NCI-H1092 treated with DMSO at 0.1 percent for 48 hours (cell line): Measurements from ENCODE around the gene TRIM32.

Experiments used
- DNase-seq: peaks from one replicate; lab custom pipeline; 2025; lab: John Stamatoyannopoulos, UW

TRIM32 gene

GRCh38 chr9:116705531-116705930, 18.4 kb downstream of the TRIM32 start:
- DNase-seq = no peak

DNA sequence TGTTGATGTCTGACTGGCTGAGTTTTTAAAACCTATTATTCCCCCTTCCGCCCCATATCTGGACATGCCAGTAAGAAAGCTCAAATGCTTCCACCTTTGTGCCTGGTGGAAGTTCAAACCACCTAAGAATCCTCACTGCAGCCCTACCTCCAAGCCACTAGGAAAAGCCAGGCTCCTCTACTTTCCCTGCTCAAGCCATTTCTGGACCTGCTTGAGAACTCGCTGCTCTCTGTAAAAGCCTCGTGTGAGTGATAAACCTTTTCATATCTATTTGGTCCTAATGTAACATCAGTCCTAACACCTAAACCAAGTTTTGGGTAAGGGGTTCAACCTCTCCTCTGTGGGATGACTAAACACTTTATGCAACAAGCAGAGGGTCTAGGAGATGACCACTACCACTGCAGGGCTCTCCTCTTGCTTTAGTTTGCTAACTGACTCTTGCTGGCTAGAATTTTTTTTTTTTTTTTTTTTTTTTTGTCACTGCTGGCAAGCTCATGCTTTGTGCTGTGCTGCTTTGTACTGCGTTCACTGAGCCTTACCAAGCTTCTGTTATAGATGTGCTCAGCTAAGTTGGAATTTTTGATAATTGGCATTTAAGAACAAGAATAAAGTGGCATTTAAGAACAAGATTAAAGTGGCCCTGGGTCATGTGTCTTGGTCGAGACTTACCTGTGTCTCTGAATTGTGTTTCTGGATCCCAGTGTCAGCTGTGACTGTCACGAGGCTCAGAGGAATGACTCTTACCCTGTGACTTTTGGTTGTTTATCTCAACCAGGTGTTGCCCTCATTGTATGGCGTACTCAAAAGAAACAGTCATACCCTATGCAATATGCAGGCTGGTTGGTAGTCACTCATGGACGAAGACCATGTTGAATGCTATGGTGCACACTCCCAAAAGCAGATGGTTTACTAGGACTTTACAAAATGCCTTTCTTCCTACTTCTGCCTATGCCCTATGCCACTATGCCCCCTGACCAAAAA, 19.5 kb downstream of the TRIM32 start:
- no peak for DNase-seq

DNA sequence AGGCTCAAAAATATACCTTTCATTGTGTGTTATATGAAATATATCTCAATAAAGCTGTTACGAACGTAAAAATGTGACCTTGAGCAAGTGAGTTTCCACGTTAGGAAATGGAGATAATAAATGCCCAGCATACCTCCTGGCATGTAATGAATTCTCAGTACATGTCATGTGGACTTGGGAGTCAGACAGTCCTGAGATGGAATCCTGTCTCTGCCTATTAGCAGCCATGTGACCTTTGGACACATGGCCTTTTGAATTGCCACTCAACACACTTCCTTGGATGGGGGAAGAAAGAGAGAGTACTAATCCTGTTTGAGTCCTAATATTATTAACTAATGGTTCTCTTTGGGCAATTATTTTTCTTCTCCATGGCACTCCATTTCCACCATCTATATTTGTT, 25.7 kb downstream of the TRIM32 start:
- no peak for DNase-seq

- peak; percentile 8 for DNase-seq
Observed at GRCh38 chr9:116713271-116713670, 26.2 kb downstream of the TRIM32 start.

DNA sequence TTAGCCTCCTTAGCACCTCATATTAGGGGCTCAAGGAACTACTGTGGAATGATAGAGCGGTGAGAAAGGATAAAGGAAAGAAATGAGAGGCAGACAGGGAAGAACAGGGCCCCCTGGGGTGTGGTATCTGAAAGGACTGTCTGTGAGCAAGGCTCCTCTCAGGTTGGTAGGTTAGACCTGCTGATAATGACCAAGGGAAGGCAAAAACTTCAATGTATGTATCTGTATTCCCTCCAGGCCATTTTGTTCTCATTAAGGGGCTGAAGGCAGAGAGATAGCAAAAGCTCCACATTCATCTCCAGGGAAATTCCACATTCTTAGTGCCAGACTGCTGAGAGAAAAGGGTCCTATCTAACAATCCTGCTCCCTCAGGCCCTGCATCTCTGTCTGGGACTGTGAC, 28.6 kb downstream of the TRIM32 start:
- DNase-seq = no peak

DNA sequence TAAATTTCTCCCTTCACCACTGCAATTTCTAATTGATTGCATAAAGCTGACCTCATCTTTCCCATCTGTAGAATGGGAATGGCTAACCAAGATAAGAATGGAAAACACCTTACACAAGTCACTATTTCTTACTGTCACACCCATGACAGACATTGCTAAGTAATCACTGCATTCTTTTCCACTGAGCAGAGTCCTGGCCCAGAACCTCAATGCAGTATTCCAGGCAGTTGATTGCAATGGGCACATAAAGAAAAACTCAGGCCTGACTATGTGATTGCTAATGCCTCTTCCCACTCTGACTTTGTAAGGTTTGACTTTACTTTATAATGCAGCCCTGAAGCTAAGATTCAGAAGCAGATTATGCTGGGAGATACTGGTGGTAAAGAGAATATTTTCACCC, 29.3 kb downstream of the TRIM32 start:
- no peak for DNase-seq

DNA sequence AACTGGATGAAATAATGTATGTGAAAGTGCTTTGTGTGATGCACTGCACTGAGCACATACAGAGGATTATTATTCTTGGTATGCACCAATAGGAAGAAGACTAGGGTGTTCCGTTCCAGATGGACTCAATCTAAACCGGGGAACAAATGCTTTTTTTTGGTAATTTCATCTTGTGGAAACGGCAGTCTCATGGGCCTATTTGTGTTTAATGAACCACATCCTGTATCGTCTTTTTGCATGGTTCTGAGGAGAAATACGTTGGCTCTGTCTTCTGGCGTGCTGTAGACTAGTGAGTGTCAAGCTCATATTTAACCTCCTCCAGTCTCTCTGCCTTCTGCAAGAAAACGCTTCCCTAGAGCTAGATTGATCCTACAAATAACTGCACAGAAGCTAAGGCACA, 30.0 kb downstream of the TRIM32 start:
- DNase-seq = no peak

GRCh38 chr9:116718111-116718510, 31.0 kb downstream of the TRIM32 start:
- no peak for DNase-seq

DNA sequence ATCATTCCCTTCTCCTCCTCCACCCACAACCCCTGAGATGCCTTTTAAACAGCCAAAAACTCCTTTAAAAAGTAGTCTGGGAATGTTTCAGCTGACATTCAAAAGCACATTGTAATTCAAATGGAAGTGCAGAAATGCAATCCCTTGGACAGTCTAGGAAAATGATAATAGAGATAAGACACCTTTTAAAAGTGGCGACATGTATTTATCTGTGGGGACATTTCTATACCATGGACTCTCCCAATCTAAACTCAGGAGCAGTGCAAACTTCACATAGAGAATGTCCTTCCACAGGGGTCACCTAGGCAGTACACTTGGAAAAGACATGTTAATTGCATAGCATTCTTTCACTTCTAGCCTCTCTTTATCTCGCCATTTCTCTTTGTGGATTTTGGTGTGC, 33.0 kb downstream of the TRIM32 start:
- DNase-seq = no peak

DNA sequence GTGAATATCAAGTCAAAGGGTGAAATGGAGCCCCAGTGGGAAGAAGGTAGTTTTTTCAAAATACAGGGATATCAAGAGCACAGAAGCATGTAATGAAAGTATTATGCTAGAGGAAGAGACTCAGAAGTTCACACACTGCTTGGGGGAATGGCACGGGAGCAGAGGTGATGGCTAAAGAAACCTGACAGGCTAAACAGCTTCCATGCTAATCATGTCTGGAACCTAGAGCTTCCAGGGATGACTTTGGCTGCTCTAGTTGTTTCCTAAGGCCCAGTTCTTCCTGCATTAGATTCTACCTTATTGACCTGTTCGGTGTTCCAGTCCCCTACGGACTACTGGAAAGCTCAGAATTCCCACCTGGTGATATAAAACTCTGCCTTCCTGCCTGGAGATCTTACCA, 34.3 kb downstream of the TRIM32 start:
- no peak for DNase-seq

GRCh38 chr9:116721944-116722343, 34.8 kb downstream of the TRIM32 start:
- DNase-seq = no peak

GRCh38 chr9:116724123-116724522, 37.0 kb downstream of the TRIM32 start:
- no peak for DNase-seq

GRCh38 chr9:116726602-116727001, 39.5 kb downstream of the TRIM32 start:
- DNase-seq = no peak

DNA sequence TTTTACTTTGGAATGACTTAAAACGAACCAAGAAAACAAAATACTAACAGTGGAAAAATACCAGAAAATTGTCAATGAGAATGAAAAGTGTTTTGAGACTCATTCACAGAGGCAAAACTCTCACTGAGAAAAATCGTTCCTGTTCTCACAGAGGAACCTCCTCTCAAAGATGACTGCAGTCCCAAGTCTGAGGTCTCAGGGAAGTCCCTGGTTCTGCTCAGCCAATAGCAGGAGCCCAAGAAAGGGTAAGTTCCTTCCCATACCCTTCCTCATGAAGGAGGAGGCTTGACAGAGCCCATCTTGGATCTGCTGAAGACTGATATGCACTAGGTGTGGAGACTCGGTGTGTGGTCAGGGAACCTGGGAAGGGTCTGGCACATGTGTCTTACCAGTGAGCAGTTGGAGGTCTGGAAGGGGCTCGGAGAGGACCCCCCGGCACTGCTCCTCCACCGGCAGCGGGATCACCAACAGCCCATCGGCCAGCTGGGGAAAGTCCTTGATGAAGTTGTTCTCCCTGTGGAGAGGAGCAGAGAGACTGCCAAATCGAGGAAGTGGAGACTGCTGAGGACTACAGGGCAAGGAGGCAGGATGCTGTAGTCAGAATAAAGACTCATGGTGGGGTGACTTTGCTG, 46.0 kb downstream of the TRIM32 start:
- DNase-seq = no peak

DNA sequence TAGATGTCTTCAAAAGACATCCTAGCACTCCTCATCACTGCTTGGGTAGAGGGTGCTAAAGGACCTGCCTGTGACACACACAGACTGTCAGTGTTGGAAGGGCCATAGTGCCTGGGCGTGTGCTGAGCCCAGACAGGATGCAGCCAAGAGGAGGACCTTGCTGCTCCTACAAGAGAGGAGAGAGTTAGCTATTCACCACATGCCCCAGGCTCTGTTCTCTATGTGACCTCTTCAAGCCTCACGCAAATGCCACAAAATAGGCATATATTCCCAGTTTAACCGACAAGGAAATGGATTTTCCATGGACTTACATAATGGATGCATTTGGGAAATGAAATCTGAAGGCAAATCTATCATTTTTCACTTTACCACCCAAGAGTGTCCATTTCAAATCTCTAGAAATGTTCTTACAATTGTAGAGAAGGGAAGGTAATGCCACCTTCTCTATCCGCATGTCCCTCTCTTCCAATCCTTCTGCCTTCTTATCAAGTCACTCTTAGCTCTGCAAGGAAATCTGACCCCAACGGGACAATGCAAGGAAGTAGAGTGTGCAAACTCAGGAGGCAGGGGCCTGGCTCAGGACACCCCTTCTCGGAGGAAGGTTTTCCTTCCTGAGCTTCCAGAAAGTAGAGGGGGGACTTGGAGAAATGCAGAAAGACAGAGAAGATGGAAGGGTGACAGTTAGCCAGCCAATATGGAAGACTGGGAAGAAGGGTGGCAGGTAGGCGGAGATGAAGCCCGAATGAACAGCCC, 49.5 kb downstream of the TRIM32 start:
- DNase-seq = no peak

DNA sequence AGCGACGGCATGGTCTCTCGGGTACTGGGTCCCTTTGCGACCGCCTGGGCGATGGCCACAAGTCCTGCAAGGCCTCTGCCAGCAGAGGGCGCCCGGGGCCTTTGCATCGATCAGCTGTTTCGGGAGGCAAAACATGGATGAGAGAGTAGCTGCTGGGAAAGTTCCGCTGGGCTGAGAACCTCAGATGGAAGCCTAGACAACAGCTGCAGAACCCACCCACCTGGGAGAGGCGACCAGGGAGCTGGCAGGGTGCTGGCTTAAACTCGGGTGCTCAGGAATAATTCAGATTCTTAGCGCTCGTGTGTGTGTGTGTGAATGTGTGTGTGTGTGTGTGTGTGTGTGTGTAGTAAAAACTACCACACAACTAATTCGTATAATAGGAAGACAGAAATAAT, 50.0 kb downstream of the TRIM32 start:
- peak; percentile 71 for DNase-seq

DNA sequence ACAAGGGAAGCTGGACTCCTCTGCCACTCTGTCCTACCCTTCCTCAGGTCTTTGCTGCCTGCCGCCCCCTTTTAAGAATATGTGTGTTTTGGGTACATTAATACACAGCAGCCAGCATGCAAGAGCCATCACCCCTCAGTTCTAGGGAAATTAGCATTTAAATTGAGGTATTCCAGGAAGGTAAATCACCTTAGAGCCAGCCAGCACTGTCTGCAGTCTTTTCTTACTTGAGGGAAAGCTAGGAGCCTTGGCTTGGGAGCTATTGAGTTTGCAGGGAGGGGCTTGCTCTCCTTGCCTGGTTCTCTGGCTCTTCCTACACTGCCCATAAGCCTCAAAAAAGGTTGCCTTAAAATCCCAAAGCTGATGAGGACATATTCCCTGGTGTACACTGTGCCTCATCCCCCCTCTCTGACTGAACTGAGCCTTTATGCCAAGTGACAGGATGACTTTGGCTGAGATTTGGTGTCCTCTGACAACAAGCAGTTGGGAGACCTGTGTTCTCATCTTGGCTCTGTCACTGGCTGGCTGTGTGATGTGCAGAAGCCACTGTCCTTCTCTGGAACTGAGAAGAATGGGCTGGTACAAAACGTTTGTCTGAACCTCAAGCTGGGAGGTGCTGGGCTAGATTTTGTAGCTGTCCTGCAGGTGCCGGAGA, 54.1 kb downstream of the TRIM32 start:
- DNase-seq = no peak

GRCh38 chr9:116741742-116742141, 54.6 kb downstream of the TRIM32 start:
- no peak for DNase-seq

DNA sequence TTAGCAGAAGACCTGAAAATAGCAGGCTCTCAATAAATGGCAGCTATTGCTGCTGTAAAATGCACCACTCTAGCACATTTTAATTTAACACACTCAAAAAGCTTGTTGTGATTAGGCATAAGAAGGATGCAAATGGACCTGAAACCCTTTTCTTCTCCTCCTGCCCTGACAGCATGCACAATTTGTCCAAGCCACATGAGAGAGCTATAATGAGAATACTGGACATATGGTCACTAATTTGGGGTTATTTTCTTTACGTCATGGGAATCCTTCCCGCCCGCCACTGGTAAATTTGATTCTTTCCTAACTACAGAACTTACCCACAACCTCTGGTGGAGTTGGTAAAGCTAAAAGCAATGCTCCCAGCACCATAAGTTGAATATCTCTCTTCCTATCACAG, 62.1 kb downstream of the TRIM32 start:
- no peak for DNase-seq

DNA sequence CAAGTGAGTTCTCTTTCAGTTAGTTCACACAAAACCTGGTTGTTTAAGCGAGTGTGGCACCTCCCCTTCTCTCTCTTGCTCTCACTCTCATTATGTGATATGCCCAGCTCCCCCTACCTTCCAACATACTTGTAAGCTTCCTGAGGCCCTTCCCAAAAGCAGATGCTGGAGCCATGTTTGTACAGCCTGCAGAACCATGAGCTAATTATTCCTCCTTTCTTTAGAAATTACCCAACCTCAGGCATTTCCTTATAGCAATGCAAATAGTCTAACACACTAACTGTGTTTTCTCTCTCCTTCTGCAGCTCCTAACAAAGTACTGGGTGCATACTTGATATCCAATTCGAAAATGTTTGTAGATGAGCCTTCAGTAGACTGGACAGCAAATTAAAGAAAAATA, 62.7 kb downstream of the TRIM32 start:
- no peak for DNase-seq

DNA sequence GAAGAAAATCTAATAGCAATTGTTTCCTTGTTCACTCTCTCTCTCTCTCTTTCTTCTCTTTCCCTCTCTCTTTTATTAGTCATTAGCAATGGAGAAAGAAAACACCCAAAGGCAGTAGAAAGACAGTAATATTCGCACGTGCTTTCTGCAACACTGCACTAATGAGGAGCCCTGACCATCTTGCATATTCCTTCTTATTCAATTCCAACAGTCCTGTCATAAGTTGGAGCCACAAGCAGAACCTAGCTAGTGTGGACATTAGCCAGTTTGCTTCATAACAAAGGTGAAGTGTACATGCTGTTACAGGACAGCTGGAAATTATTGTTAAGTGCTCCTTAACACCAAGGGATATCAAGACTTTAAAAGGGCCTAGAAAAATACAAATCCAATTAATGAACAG, 63.4 kb downstream of the TRIM32 start:
- no peak for DNase-seq
